T-helper 17 cell (primary cell): ENCODE measurements around the gene LRRC46. TPM values are rescaled to one million over a fixed set of nuclear protein-coding genes. Genes with fewer than 3 reads are reported as not detected.
A peak's percentile ranks its signal among the peaks of the same experiment; 100 is the strongest.

Source experiments
- ATAC-seq: fragments of 150-1000 bp; cut with Tn5 transposase; 2 replicates; pipeline ENCODE4 v1.10.0; 2021; ENCODE audit warnings: mild to moderate bottlenecking, moderate library complexity
- DNase-seq, 3 donors: peaks; one replicate each; pipeline versions ENCODE4 v3.0.0 to v3.0.0-alpha.2; 2020 to 2021
- H3K9me3 ChIP-seq: one replicate; pipeline ENCODE4 v1.7.0; 2013; ENCODE audit warnings: low read length, mild to moderate bottlenecking; ENCODE audit not compliant: control insufficient read depth, poor library complexity, severe bottlenecking
- H3K27ac Mint-ChIP-seq: one replicate; pipeline ENCODE4 v1.8.0; 2022; ENCODE audit warnings: mild to moderate bottlenecking, moderate library complexity, mixed read lengths
- H3K27me3 Mint-ChIP-seq: one replicate; pipeline ENCODE4 v1.8.0; 2022; ENCODE audit warnings: mixed read lengths
- H3K36me3 Mint-ChIP-seq: one replicate; pipeline ENCODE4 v1.8.0; 2022; ENCODE audit warnings: low read depth, mixed read lengths
- H3K4me1 Mint-ChIP-seq: one replicate; pipeline ENCODE4 v1.8.0; 2022; ENCODE audit warnings: mild to moderate bottlenecking, mixed read lengths
- H3K4me3 Mint-ChIP-seq: one replicate; pipeline ENCODE4 v1.8.0; 2022; ENCODE audit warnings: mild to moderate bottlenecking, moderate library complexity, mixed read lengths
- total RNA-seq, 4 donors: library from RNA in 2 of 4; stranded (reverse) in 2 of 4; gene quantifications; one replicate each; pipeline ENCODE4 v1.2.3 and lab custom pipeline; 2022 to 2026

The LRRC46 gene
- total RNA-seq, 2 donors from 2014 or later: 0.90 to 0.99 TPM

DNA sequence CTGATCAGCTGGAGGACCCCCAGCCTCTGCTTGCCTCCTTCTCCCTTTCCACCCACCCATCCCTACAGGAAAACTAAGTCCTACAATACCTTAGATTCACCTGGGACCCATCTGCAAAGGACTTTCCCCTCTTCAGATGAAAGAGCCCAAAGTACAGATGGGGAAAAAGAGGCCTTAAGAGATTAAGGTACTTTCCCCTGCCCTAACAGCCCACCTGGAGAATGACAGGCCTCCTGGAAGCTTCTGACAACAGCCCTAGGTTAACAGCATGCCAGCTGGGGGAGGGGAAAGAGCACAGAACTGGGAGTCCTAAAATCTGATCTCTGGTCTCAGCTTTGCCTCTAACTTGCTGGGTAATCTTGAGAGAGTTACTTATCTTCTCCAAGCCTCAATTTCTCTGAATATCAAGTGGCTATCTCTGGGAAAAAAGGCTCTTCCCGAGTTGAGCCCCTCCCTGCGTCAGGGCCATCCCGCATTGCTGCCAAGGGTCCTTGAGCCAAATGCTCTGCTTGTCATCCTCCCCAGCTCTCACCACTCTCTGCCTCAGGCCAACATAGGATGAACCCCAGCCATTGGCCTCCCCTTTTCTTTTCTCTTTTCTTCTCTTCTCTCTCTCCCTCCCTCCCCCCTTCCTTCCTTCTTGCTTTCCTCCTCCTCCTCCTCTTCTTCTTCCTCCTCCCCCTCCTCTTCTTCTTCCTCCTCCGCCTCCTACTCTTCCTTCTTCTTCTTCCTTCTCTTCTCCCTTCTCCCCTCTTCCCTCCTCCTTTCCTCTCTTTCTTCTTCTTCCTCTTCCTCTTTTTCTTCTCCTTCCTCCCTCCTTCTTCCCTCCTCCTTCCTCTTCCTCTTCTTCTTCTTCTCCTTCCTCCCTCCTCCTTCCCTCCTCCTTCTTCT lies 42.0 kb downstream of the LRRC46 start:
- ATAC-seq (no peak), DNase-seq (no peak)
- H3K36me3 Mint-ChIP-seq: peaks cover 6% of the 10 kb centered on the region
- H3K4me3 Mint-ChIP-seq: no peak overlapping the region
- peaks cover 84% of the 10 kb centered on the region for H3K27me3 Mint-ChIP-seq
- peaks cover 4% of the 10 kb centered on the region for H3K4me1 Mint-ChIP-seq
- H3K27ac Mint-ChIP-seq: no peak overlapping the region
- no peaks in the 10 kb centered on the region for H3K9me3 ChIP-seq

GRCh38 chr17:47875011-47875985 lies 43.8 kb downstream of the LRRC46 start:
- ATAC-seq (no peak), DNase-seq (no peak)
- Mint-ChIP-seq H3K27me3 (peaks cover 77% of the 10 kb centered on the region), H3K36me3 (peaks cover 6% of the 10 kb centered on the region), H3K4me1 (peaks cover 7% of the 10 kb centered on the region), H3K27ac (no peak overlapping the region), H3K4me3 (no peak overlapping the region)
- H3K9me3 ChIP-seq: no peaks in the 10 kb centered on the region

GRCh38 chr17:47877368-47878034 lies 46.0 kb downstream of the LRRC46 start:
- ATAC-seq (no peak), DNase-seq (no peak)
- peaks cover 63% of the 10 kb centered on the region for H3K27me3 Mint-ChIP-seq
- H3K4me1 Mint-ChIP-seq: peaks cover 7% of the 10 kb centered on the region
- H3K36me3 Mint-ChIP-seq: peaks cover 3% of the 10 kb centered on the region
- H3K9me3 ChIP-seq: no peaks in the 10 kb centered on the region
- no peak overlapping the region for H3K4me3 Mint-ChIP-seq
- no peak overlapping the region for H3K27ac Mint-ChIP-seq

GRCh38 chr17:47878203-47879027 lies 46.9 kb downstream of the LRRC46 start:
- Mint-ChIP-seq H3K36me3 (peaks cover 3% of the 10 kb centered on the region), H3K27me3 (peaks cover 55% of the 10 kb centered on the region), H3K4me1 (peaks cover 15% of the 10 kb centered on the region), H3K4me3 (peak overlapping the region; percentile 28), H3K27ac (no peak overlapping the region)
- DNase-seq (no peak), ATAC-seq (no peak)
- H3K9me3 ChIP-seq: no peaks in the 10 kb centered on the region

DNA sequence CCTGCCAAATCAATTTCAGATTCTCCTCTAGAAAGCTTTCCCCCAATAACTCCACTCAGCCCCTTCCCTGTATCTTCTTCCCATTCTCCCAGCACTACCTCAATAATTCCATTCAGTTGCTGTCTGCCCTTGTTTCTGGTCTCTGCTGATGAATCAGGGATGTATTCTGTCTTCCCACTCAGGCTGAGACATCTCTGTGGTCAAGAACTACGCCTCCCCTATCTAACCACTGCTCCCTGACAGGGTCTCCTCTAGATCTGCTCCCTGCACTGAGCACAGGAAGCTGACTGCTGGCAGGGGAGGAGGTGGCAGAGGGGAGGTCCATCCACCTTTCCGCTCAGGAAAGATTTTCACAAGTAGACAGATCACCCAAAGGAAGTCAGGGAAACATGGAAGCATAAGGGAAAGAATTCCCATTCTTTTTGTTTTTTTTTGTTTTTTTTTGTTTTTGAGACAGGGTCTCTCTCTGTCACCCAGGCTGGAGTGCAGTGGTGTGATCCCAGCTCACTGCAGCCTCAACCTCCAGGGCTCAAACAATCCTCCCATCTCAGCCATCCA lies 47.6 kb downstream of the LRRC46 start:
- Mint-ChIP-seq H3K36me3 (peaks cover 3% of the 10 kb centered on the region), H3K4me3 (no peak overlapping the region), H3K4me1 (peaks cover 20% of the 10 kb centered on the region), H3K27ac (no peak overlapping the region), H3K27me3 (peaks cover 48% of the 10 kb centered on the region)
- DNase-seq (no peak), ATAC-seq (no peak)
- no peaks in the 10 kb centered on the region for H3K9me3 ChIP-seq

DNA sequence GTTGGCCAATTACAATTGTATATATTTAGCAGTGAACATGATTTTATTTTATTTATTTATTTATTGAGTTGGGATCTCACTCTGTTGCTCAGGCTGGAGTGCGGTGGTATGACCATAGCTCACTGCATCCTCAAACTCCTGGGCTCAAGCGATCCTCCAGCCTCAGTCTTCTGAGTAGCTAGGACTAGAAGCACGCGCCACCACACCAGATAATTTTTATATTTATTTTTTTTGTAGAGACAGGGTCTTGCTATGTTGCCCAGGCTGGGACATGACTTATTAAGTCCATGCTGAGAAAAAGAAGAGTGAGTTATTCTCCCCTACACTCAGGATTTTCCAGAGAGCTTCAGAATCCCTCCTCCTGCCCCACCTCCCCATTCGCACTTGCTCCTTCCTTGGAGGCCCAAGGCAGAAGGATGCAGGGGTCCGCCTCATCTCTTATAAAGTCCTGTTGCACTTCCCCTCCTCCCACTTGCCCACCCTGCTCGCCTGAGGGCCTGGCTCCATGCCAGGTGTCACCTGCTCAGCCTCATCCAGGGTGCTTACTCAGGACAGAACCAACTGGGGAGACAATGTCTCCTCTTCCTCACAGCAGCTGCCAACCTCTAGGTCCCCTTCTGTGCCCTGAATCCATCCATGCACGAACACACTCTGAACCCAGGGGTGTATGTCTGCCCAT lies 48.4 kb downstream of the LRRC46 start:
- no peak for ATAC-seq
- no peak overlapping the region for H3K27ac Mint-ChIP-seq
- H3K9me3 ChIP-seq: no peaks in the 10 kb centered on the region
- no peak for DNase-seq
- H3K4me3 Mint-ChIP-seq: no peak overlapping the region
- peaks cover 26% of the 10 kb centered on the region for H3K4me1 Mint-ChIP-seq
- H3K27me3 Mint-ChIP-seq: peaks cover 40% of the 10 kb centered on the region
- H3K36me3 Mint-ChIP-seq: peaks cover 3% of the 10 kb centered on the region

GRCh38 chr17:47882247-47882646 lies 50.8 kb downstream of the LRRC46 start:
- ATAC-seq: no peak
- no peaks in the 10 kb centered on the region for H3K9me3 ChIP-seq
- H3K27ac Mint-ChIP-seq: no peak overlapping the region
- peaks cover 26% of the 10 kb centered on the region for H3K27me3 Mint-ChIP-seq
- H3K4me1 Mint-ChIP-seq: peaks cover 29% of the 10 kb centered on the region
- no peak overlapping the region for H3K4me3 Mint-ChIP-seq
- no peak for DNase-seq
- no peaks in the 10 kb centered on the region for H3K36me3 Mint-ChIP-seq

- ATAC-seq (no peak), DNase-seq (no peak)
- H3K27me3 Mint-ChIP-seq: peaks cover 19% of the 10 kb centered on the region
- no peaks in the 10 kb centered on the region for H3K36me3 Mint-ChIP-seq
- no peaks in the 10 kb centered on the region for H3K9me3 ChIP-seq
- H3K4me1 Mint-ChIP-seq: peaks cover 28% of the 10 kb centered on the region
- H3K4me3 Mint-ChIP-seq: no peak overlapping the region
- no peak overlapping the region for H3K27ac Mint-ChIP-seq
These were observed 51.5 kb downstream of the LRRC46 start for GRCh38 chr17:47882695-47883588.

GRCh38 chr17:47883589-47884426 lies 52.3 kb downstream of the LRRC46 start:
- Mint-ChIP-seq H3K4me1 (peaks cover 26% of the 10 kb centered on the region), H3K4me3 (no peak overlapping the region), H3K27me3 (peaks cover 10% of the 10 kb centered on the region), H3K36me3 (no peaks in the 10 kb centered on the region), H3K27ac (no peak overlapping the region)
- ATAC-seq: no peak
- DNase-seq: no peak
- H3K9me3 ChIP-seq: no peaks in the 10 kb centered on the region

- no peaks in the 10 kb centered on the region for H3K9me3 ChIP-seq
- Mint-ChIP-seq H3K27ac (no peak overlapping the region), H3K4me3 (no peak overlapping the region), H3K4me1 (peaks cover 23% of the 10 kb centered on the region), H3K36me3 (no peaks in the 10 kb centered on the region), H3K27me3 (peaks cover 6% of the 10 kb centered on the region)
- DNase-seq (no peak), ATAC-seq (no peak)
These were observed 52.9 kb downstream of the LRRC46 start for GRCh38 chr17:47884427-47884740.
